Measurements from ENCODE around the gene MPC1.

Gene MPC1

DNA sequence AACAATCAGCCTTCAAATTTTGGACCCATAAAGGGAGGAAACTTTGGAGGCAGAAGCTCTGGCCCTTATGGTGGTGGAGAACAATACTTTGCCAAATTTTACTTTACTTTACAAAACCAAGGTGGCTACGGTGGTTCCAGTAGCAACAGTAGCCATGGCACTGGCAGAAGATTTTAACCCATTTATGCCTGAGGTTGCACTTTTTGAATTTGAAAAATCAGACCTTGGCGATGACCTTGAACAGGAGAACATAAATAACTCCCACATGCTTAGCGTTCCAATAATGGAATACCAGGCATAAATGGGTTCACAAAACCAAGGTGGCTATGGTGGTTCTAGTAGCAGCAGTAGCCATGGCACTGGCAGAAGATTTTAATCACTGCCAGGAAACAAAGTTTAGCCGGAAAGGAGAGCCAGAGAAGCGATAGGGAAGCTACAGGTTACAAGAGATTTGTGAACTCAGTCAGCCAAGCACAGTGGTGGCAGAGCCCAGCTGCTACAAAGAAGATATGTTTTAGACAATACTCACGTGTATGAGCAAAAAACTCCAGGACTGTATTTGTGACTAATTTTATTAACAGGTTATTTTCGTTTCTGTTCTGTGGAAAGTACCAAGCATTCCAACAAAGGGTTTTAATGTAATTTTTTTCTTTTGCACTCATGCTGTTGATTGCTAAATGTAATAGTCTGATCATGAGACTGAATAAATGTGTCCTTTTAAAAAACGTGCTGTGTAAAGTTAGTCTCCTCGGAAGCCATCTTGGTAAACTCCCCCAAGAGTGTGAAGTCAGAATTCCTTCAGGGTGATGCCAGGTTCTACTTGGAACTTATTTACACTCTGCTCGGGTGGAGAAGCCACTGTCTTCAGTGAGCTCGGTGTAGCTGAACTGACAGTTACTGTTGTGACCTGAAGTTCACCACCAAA, 47.1 kb downstream of the MPC1 start:
- Histone ChIP-seq H3K4me2 (ENCODE audit: low read length, poor library complexity, severe bottlenecking) (no peak overlapping the region), H3K23ac (ENCODE audit: low read length in 2 of 2) (no peak overlapping the region), H2BK120ac (ENCODE audit: low read depth, low read length) (no peak overlapping the region), H2AFZ (ENCODE audit: low read depth, low read length) (no peak overlapping the region), H2BK15ac (ENCODE audit: low read depth, poor library complexity, severe bottlenecking) (no peak overlapping the region), H3K4ac (ENCODE audit: low read depth in 1 of 2, low read length in 2 of 2) (no peak overlapping the region), H3K9ac (ENCODE audit: low read length) (no peak overlapping the region), H4K8ac (ENCODE audit: low read length) (no peak overlapping the region), H2BK12ac (ENCODE audit: low read length in 2 of 2) (no peak overlapping the region), H3K79me1 (replicated peaks; ENCODE audit: low read length, poor library complexity, severe bottlenecking) (peaks cover 23% of the 10 kb centered on the region), H3K27ac (ENCODE audit: low read length, poor library complexity, severe bottlenecking) (no peak overlapping the region), H3K36me3 (ENCODE audit: control insufficient read depth in 1 of 2, insufficient read depth in 2 of 2, low read depth in 1 of 2, low read length in 2 of 2) (peaks cover 30 to 46% of the 10 kb centered on the region in 2 experiments), H3K27me3 (ENCODE audit: control insufficient read depth in 1 of 2, insufficient read depth in 1 of 2, low read length in 2 of 2) (no peaks in the 10 kb centered on the region), H3K14ac (ENCODE audit: low read length in 2 of 2) (no peak overlapping the region), H4K91ac (ENCODE audit: low read length) (no peak overlapping the region), H3K4me1 (ENCODE audit: control insufficient read depth, insufficient read depth, low read depth, low read length) (peaks cover 13% of the 10 kb centered on the region), H2BK5ac (ENCODE audit: low read depth, low read length, poor library complexity, severe bottlenecking) (no peak overlapping the region), H3K18ac (ENCODE audit: low read depth in 1 of 2, low read length in 2 of 2) (no peak overlapping the region), H2AK5ac (ENCODE audit: low read length, severe bottlenecking) (no peak overlapping the region), H3K4me3 (ENCODE audit: insufficient read depth in 1 of 2, low read depth in 1 of 2, low read length in 2 of 2) (no peak overlapping the region), H3K9me3 (ENCODE audit: control insufficient read depth, low read length) (no peaks in the 10 kb centered on the region)
- 94% methylated on average over 9 of the region's 11 CpGs for WGBS
- DNase-seq: no peak

DNA sequence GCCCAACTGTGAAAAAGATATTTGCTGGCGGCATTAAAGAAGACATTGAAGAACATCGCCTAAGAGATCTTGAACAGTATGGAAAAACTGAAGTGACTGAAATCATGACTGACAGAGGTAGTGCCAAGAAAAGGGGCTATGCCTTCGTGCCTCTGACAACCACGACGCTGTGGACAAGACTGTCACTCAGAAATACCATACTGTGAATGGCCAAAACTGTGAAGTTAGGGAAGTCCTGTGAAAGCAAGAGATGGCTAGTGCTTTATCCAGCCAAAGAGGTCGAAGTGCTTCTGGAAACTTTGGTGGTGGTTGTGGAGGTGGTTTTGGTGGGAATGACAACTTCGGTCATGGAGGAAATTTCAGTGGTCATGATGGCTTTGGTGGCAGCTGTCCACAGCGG, 47.9 kb downstream of the MPC1 start:
- 94% methylated on average over 8 of the region's 8 CpGs for WGBS
- Histone ChIP-seq H2BK5ac (ENCODE audit: low read depth, low read length, poor library complexity, severe bottlenecking) (no peak overlapping the region), H3K9ac (ENCODE audit: low read length) (no peak overlapping the region)

DNA sequence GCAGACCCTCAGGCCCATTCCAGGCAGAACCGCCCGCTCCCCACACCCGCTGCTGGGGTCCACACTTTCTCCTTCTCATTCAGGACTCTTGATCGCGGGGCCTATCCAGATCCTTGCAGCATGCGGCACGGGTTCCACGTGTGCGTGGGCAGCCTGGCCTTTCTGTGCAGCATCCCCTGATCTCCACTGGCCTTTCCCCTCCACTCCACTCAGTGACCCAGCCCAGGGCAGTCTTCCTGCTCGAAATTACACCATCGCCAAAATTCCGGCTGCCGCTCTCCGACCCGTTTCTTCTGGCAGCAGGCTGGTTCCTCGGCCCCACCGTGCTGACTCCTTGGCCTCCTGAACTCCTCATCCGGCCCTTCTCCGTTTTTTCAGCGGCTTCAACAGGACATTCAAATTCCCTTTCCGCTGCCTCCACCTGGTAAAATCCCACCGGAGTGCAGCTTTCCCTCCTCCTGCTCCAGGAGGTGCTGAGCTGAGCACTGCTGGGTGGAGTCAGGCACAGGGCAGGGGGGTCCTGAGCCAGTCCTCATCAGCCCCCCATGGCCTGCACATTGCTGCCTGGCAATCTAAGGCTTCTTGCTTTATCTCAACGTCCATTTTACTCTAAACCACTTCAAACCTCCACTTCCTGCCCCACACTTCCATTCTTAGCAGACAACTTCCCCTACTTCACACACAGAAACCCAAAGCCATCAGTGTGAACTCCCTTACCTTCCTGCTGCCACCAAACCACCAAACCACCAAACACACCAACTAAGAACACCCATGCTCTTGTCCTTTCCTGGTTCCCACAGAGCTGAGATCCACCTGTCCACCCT, 49.4 kb downstream of the MPC1 start:
- Histone ChIP-seq H3K23ac (ENCODE audit: low read length in 2 of 2) (no peak overlapping the region), H3K14ac (ENCODE audit: low read length in 2 of 2) (peak overlapping the region in 1 of 2 experiments; percentile 21), H3K27me3 (ENCODE audit: control insufficient read depth in 1 of 2, insufficient read depth in 1 of 2, low read length in 2 of 2) (no peaks in the 10 kb centered on the region), H2BK120ac (ENCODE audit: low read depth, low read length) (no peak overlapping the region), H3K4me3 (ENCODE audit: insufficient read depth in 1 of 2, low read depth in 1 of 2, low read length in 2 of 2) (no peak overlapping the region), H3K4ac (ENCODE audit: low read depth in 1 of 2, low read length in 2 of 2) (no peak overlapping the region), H3K79me1 (replicated peaks; ENCODE audit: low read length, poor library complexity, severe bottlenecking) (peaks cover 28% of the 10 kb centered on the region), H2BK15ac (ENCODE audit: low read depth, poor library complexity, severe bottlenecking) (no peak overlapping the region), H3K9me3 (ENCODE audit: control insufficient read depth, low read length) (no peaks in the 10 kb centered on the region), H4K91ac (ENCODE audit: low read length) (no peak overlapping the region), H4K8ac (ENCODE audit: low read length) (no peak overlapping the region), H2AFZ (ENCODE audit: low read depth, low read length) (no peak overlapping the region), H3K36me3 (ENCODE audit: control insufficient read depth in 1 of 2, insufficient read depth in 2 of 2, low read depth in 1 of 2, low read length in 2 of 2) (peaks cover 34 to 53% of the 10 kb centered on the region in 2 experiments), H3K18ac (ENCODE audit: low read depth in 1 of 2, low read length in 2 of 2) (no peak overlapping the region), H3K4me1 (ENCODE audit: control insufficient read depth, insufficient read depth, low read depth, low read length) (peaks cover 12% of the 10 kb centered on the region), H3K9ac (ENCODE audit: low read length) (no peak overlapping the region), H2BK5ac (ENCODE audit: low read depth, low read length, poor library complexity, severe bottlenecking) (no peak overlapping the region), H2AK5ac (ENCODE audit: low read length, severe bottlenecking) (no peak overlapping the region), H3K27ac (ENCODE audit: low read length, poor library complexity, severe bottlenecking) (no peak overlapping the region), H2BK12ac (ENCODE audit: low read length in 2 of 2) (no peak overlapping the region), H3K4me2 (ENCODE audit: low read length, poor library complexity, severe bottlenecking) (no peak overlapping the region)
- WGBS: 93% methylated on average over 23 of the region's 23 CpGs
- DNase-seq: no peak

More for the DNA sequence above, 47.9 kb downstream of the MPC1 start:
- H3K27ac ChIP-seq (ENCODE audit: low read length, poor library complexity, severe bottlenecking): no peak overlapping the region
- no peak overlapping the region for H3K18ac ChIP-seq (ENCODE audit: low read depth in 1 of 2, low read length in 2 of 2)
- no peak overlapping the region for H2BK12ac ChIP-seq (ENCODE audit: low read length in 2 of 2)
- H3K9me3 ChIP-seq (ENCODE audit: control insufficient read depth, low read length): no peaks in the 10 kb centered on the region
- H2BK120ac ChIP-seq (ENCODE audit: low read depth, low read length): no peak overlapping the region
- H4K8ac ChIP-seq (ENCODE audit: low read length): no peak overlapping the region
- no peak overlapping the region for H2AK5ac ChIP-seq (ENCODE audit: low read length, severe bottlenecking)
- H3K36me3 ChIP-seq (ENCODE audit: control insufficient read depth in 1 of 2, insufficient read depth in 2 of 2, low read depth in 1 of 2, low read length in 2 of 2): peaks cover 30 to 43% of the 10 kb centered on the region in 2 experiments
- H2BK15ac ChIP-seq (ENCODE audit: low read depth, poor library complexity, severe bottlenecking): no peak overlapping the region
- no peak overlapping the region for H3K14ac ChIP-seq (ENCODE audit: low read length in 2 of 2)
- no peak overlapping the region for H2AFZ ChIP-seq (ENCODE audit: low read depth, low read length)
- H3K4me3 ChIP-seq (ENCODE audit: insufficient read depth in 1 of 2, low read depth in 1 of 2, low read length in 2 of 2): no peak overlapping the region
- no peak overlapping the region for H3K4ac ChIP-seq (ENCODE audit: low read depth in 1 of 2, low read length in 2 of 2)
- no peak for DNase-seq
- H3K4me1 ChIP-seq (ENCODE audit: control insufficient read depth, insufficient read depth, low read depth, low read length): peaks cover 13% of the 10 kb centered on the region
- H4K91ac ChIP-seq (ENCODE audit: low read length): no peak overlapping the region
- no peak overlapping the region for H3K4me2 ChIP-seq (ENCODE audit: low read length, poor library complexity, severe bottlenecking)
- H3K23ac ChIP-seq (ENCODE audit: low read length in 2 of 2): no peak overlapping the region
- H3K27me3 ChIP-seq (ENCODE audit: control insufficient read depth in 1 of 2, insufficient read depth in 1 of 2, low read length in 2 of 2): no peaks in the 10 kb centered on the region
- peaks cover 23% of the 10 kb centered on the region for H3K79me1 ChIP-seq (replicated peaks; ENCODE audit: low read length, poor library complexity, severe bottlenecking)
